Renal cortical epithelial cell (primary cell): Measurements from ENCODE around the gene FADS3. TPM values are rescaled to one million over a fixed set of nuclear protein-coding genes. Genes with fewer than 3 reads are reported as not detected.

Experiments used
- DNase-seq: peaks from one replicate; pipeline ENCODE4 v3.0.0-alpha.2; 2011; ENCODE audit warnings: low read depth
- total RNA-seq: library from RNA; depleted of rRNA; stranded (reverse); fragments of >200 nt; gene quantifications from 2 replicates; pipeline ENCODE4 v1.2.3, GENCODE V29; 2014

The FADS3 gene
- total RNA-seq, 1 donor from 2014 or later = 181 TPM

- DNase-seq = no peak
Observed at GRCh38 chr11:61860054-61860903, 31.1 kb downstream of the FADS3 start.

GRCh38 chr11:61855939-61856680 is 35.2 kb downstream of the FADS3 start:
- DNase-seq = no peak

- DNase-seq = no peak
Observed at GRCh38 chr11:61854966-61855714, 36.2 kb downstream of the FADS3 start.

GRCh38 chr11:61854206-61854895 is 37.0 kb downstream of the FADS3 start:
- DNase-seq = no peak

GRCh38 chr11:61853698-61854169 is 37.6 kb downstream of the FADS3 start:
- no peak for DNase-seq

- no peak for DNase-seq
Observed at GRCh38 chr11:61851900-61852295, 39.4 kb downstream of the FADS3 start.

- no peak for DNase-seq
Observed at GRCh38 chr11:61851113-61851899, 40.0 kb downstream of the FADS3 start.

- no peak for DNase-seq
Observed at GRCh38 chr11:61850687-61851086, 40.7 kb downstream of the FADS3 start.

GRCh38 chr11:61848631-61849030 is 42.7 kb downstream of the FADS3 start:
- DNase-seq = no peak

GRCh38 chr11:61847914-61848581 is 43.3 kb downstream of the FADS3 start:
- no peak for DNase-seq

GRCh38 chr11:61846362-61847020 is 44.9 kb downstream of the FADS3 start:
- DNase-seq = no peak

GRCh38 chr11:61844909-61845565 is 46.3 kb downstream of the FADS3 start:
- no peak for DNase-seq

GRCh38 chr11:61842528-61842820 is 48.9 kb downstream of the FADS3 start:
- no peak for DNase-seq

GRCh38 chr11:61841636-61842527 is 49.5 kb downstream of the FADS3 start:
- no peak for DNase-seq

GRCh38 chr11:61840371-61840770 is 51.0 kb downstream of the FADS3 start:
- no peak for DNase-seq

- no peak for DNase-seq
Observed at GRCh38 chr11:61839742-61840141, 51.6 kb downstream of the FADS3 start.

GRCh38 chr11:61838921-61839320 is 52.4 kb downstream of the FADS3 start:
- no peak for DNase-seq

GRCh38 chr11:61838501-61838900 is 52.8 kb downstream of the FADS3 start:
- no peak for DNase-seq
